Cortex of kidney (tissue), 1 donor: ENCODE measurements around the gene PITX2.
"Not testable (repeated sequence)": the region's sequence is repeated elsewhere in the genome, so short reads cannot be mapped to it uniquely, and the experiment has no call there.

Experiments used
- DNase-seq: peaks from one replicate; lab custom pipeline; 2025; lab: John Stamatoyannopoulos, UW

The PITX2 gene

GRCh38 chr4:110610940-110611831 lies 11.7 kb downstream of the PITX2 start:
- DNase-seq: no peak

DNA sequence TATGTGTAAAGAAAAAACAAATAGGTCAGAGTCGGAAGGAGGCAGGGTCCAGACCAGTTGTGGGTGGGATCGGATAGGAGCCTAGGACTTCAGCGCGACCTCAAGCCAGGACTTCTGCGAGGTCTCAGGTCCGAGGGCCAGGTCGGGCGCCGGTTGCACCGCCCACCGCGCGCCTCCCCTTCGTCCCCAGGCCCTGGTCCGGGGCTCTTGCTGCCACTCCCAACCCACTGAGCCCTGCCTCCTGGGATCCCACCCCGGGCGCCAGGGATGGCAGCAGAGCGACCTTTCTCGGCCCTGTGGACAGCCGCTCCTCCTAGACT lies 12.3 kb downstream of the PITX2 start:
- no peak for DNase-seq

DNA sequence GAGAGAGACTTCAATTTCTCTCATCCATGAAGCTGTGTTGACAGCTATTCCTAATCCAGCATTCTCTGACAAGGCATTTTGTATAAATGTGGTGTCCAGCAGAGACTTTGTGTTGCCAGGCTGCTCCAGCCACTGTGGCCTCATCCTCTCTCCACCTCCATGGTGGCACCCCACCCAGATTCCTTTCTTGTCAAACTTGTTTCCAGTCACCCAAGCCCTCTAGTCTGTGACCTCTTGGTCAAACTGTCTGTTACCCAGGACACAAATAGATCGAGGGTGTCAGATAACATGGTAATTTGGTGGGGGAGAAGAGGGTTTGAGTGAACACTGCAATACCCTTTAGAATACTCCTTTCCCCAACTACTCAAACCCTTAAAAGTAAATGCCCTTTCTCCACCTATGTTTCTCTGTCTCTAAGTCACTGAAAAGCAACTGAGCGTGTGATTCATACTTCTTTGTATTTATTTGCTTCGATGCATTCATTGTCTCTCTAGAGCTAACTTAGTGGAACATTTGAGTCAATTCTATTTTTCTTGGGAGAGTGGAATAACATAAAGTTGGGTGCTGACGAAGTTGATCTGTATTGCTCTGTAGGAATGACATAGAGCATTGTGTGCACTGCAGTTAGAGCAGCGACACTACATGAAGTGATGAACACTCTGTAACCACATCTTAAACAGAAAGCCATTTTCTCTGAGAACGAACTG lies 13.7 kb downstream of the PITX2 start:
- DNase-seq: no peak

GRCh38 chr4:110605077-110605476 lies 17.8 kb downstream of the PITX2 start:
- DNase-seq: no peak

- no peak for DNase-seq
Measured at GRCh38 chr4:110602061-110602460, 20.8 kb downstream of the PITX2 start.

DNA sequence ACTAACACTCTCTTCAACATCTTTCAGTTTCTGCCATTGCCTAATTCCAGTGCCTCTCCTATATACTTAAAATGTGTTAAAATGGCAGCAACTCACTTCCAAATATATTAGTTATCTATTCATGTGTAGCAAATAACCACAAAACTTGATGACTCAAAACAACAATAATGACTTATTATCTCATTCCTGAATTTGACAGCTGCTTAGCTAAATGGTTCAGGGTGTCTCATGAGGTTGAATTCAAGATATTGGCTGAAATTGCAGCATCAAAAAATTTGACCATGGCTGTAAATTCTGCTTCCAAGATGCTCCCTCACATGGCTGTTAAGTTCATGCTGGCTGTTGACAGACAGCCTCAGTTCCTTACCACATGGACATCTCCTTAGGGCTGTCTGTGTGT lies 25.3 kb downstream of the PITX2 start:
- no peak for DNase-seq

GRCh38 chr4:110596431-110596830 lies 26.4 kb downstream of the PITX2 start:
- DNase-seq: no peak

DNA sequence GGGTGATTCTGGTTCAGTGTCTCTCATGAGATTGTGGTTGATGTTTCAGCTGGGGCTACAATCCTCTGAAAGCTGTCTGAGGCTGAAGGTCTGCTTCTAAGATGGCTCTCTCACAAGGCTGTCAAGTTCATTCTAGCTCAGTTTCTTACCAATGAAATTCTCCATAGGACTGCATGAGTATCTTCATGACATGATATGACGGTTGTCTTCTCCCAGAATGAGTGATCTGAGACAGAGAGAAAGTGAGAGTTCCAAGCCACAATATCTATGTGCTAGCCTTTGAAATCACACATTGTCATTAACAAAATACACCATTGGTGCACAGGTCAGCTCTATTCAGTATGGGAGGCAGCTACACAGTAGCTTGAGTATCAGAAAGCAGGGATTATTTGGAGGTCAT lies 27.3 kb downstream of the PITX2 start:
- DNase-seq: no peak

GRCh38 chr4:110589297-110589696 lies 33.6 kb downstream of the PITX2 start:
- no peak for DNase-seq

DNA sequence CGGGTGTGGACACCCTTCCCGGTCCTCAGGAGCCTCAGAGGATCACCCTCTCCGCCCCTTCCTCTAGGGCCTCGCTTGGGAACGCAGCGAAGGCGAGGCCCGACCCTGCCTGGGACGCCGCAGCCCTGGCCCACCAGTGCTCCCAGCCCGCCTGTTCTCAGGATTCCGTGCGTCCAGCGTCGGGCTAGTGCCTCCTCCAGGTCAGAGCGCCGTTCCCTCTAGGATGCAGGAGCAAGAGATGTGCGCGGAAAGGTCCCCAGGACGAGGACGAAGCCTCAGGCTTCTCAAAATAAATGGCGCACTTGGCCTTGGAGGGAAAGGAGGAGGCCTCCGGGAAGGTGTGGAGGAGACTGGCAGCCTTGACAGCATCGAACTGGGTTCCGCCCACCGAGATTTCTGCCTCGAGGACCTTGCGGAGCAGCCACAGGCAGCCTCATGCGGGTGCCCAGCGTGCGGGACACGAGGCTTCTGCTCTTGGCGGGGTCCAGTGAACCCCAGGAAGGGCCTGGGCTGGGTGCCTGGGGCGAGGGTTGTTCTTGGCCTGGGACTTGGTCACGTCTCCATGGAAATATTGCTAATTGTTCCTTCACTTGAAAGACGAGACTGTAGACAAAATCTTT lies 35.1 kb downstream of the PITX2 start:
- no peak for DNase-seq

DNA sequence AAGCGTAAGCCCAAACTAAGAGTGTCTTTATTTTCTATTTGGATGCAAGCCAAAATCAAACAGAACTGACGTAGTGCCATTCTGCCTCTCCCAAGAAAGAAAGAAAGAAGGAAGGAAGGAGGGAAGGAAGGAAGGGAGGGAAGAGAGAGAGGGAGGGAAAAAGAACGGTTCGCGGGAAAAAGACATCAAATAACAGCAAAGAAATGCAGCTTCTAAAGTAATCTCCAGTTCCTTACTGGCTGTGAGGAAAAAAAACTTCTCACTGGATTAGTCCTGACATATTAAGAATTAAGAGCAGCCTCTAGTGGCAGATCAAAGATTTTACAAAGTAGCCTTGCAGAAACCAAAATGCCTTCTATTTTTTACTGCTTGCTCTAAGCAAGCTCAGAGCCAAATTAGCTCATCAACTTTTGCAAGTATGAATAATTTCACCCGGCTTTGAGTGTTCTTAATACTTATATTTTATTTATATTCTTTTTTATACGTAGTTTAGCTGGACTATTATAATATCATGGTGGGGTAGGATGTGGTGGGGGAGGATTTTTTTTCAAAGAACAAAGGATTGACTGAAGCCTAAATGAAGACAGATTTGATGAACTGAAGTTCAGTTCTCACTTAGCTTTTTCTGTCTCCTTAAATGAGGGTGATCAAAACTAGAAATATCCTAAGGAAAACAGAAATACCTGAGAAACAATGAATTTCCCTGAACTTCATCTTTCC lies 36.6 kb downstream of the PITX2 start:
- no peak for DNase-seq

DNA sequence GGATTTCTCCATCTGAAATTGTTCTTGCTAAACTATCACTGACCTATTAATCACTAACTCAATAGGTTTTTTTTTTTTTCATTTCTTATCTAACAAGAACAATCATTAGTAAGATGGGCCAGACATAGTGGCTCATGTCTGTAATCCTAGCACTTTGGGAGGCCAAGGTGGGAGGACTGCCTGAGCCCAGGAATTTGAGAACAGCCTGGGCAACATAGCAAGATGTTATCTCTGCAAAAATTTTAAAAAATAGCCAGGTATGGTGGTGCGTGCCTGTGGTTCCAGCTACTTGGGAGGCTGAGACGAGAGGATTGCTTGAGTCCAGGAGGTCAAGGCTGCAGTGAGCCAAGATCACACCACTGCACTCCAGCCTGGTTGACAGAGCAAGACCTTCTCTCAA lies 46.2 kb downstream of the PITX2 start:
- not testable (repeated sequence) for DNase-seq
